OCI-LY1 (cell line): ENCODE results near the gene TBXAS1.

ENCODE experiments used
- H2AFZ ChIP-seq: fragments of 200-600 bp; sonication (generic), shearing (Covaris generic); 2 replicates; pipeline ENCODE4 v1.6.0; 2014; ENCODE audit warnings: antibody characterized with exemption, mild to moderate bottlenecking, low read length
- H3F3A ChIP-seq: fragments of 200-600 bp; sonication (generic), shearing (Covaris generic); 2 replicates; pipeline ENCODE4 v1.6.0; 2014; ENCODE audit warnings: mild to moderate bottlenecking, antibody characterized with exemption, low read length, moderate library complexity; ENCODE audit not compliant: insufficient read depth
- H3K27ac ChIP-seq: fragments of 200-600 bp; sonication (generic); 2 replicates; pipeline ENCODE4 v1.5.1; 2014; ENCODE audit warnings: low read length, mixed run types, mild to moderate bottlenecking, low read depth; ENCODE audit not compliant: poor library complexity, severe bottlenecking
- H3K27me3 ChIP-seq: fragments of 200-600 bp; sonication (generic); 2 replicates; pipeline ENCODE4 v1.6.0; 2014; ENCODE audit warnings: antibody characterized with exemption, mild to moderate bottlenecking, low read length, moderate library complexity; ENCODE audit not compliant: insufficient read depth
- H3K36me3 ChIP-seq: fragments of 200-600 bp; sonication (generic); 2 replicates; pipeline ENCODE4 v1.6.1; 2014; ENCODE audit warnings: mild to moderate bottlenecking, antibody characterized with exemption, low read length, moderate library complexity, mixed read lengths; ENCODE audit not compliant: insufficient read depth
- H3K4me1 ChIP-seq: fragments of 200-600 bp; sonication (generic); 2 replicates; pipeline ENCODE4 v1.5.1; 2014; ENCODE audit warnings: mild to moderate bottlenecking, low read length, moderate library complexity; ENCODE audit not compliant: insufficient read depth, severe bottlenecking
- H3K4me2 ChIP-seq: fragments of 200-600 bp; sonication (generic), shearing (Covaris generic); 2 replicates; pipeline ENCODE4 v1.6.1; 2014; ENCODE audit warnings: low read length
- H3K4me3 ChIP-seq: fragments of 200-600 bp; sonication (generic); 2 replicates; pipeline ENCODE4 v1.5.1; 2014; ENCODE audit warnings: low read length, low read depth, mild to moderate bottlenecking, mixed read lengths; ENCODE audit not compliant: poor library complexity, severe bottlenecking
- H3K79me2 ChIP-seq: fragments of 200-600 bp; shearing (Covaris generic); 2 replicates; pipeline ENCODE4 v1.6.1; 2016; ENCODE audit warnings: mixed run types, low read length, mixed read lengths; ENCODE audit not compliant: insufficient read depth
- H3K9ac ChIP-seq: fragments of 200-600 bp; sonication (generic), shearing (Covaris generic); 2 replicates; pipeline ENCODE4 v1.6.1; 2014; ENCODE audit warnings: mild to moderate bottlenecking, low read length, mixed read lengths
- H3K9me2 ChIP-seq: fragments of 200-600 bp; sonication (generic), shearing (Covaris generic); 2 replicates; pipeline ENCODE4 v1.6.1; 2014; ENCODE audit warnings: low read depth, mild to moderate bottlenecking, low read length, mixed read lengths
- H3K9me3 ChIP-seq: fragments of 200-600 bp; shearing (Covaris generic); 2 replicates; pipeline ENCODE4 v1.6.1; 2014; ENCODE audit warnings: low read length, mixed read lengths
- H4K20me1 ChIP-seq: fragments of 200-600 bp; sonication (generic), shearing (Covaris generic); 2 replicates; pipeline ENCODE4 v1.6.0; 2016; ENCODE audit warnings: mild to moderate bottlenecking, low read length; ENCODE audit not compliant: insufficient read depth
- CTCF ChIP-seq: fragments of 200-600 bp; sonication (generic), shearing (Covaris generic); IDR thresholded peaks from 2 replicates; pipeline ENCODE4 v1.5.1; 2017; ENCODE audit warnings: mild to moderate bottlenecking, antibody characterized with exemption, low read length, moderate library complexity, mixed read lengths
- EZH2 ChIP-seq: fragments of 200-600 bp; sonication (generic), shearing (Covaris generic); IDR thresholded peaks from 2 replicates; pipeline ENCODE4 v1.8.0; 2017; ENCODE audit warnings: borderline replicate concordance, mixed run types, mild to moderate bottlenecking, antibody characterized with exemption, low read length, moderate library complexity, mixed read lengths

TBXAS1 gene

DNA sequence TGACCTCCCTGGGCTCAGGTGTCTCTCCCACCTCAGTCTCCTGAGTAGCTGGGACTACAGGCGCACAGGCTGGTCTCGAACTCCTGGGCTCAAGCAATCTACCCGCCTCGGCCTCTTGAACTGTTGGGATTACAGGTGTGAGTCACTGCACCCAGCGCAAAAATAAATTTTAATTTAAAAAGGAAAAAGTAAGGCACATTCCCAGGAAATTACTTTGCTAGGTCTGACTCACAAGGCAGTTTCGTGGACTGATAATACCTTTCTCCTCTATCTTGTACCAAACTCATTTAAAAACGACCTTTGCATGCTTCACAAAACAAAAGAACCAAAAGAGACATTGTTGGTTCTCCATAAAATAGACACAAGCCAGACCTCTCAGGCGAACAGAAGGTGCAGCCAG, 204.0 kb downstream of the TBXAS1 start:
- no peak overlapping the region for H3K4me3 ChIP-seq
- no peak overlapping the region for H2AFZ ChIP-seq
- H3K4me2 ChIP-seq, result no peak overlapping the region
- no peak overlapping the region for H3K27ac ChIP-seq
- no peaks in the 10 kb centered on the region for H3K9me2 ChIP-seq
- no peaks in the 10 kb centered on the region for H3F3A ChIP-seq
- H3K9me3 ChIP-seq, result no peaks in the 10 kb centered on the region
- peaks cover 9% of the 10 kb centered on the region for H3K4me1 ChIP-seq
- no peaks in the 10 kb centered on the region for H3K27me3 ChIP-seq
- H4K20me1 ChIP-seq, result no peaks in the 10 kb centered on the region
- no peaks in the 10 kb centered on the region for H3K79me2 ChIP-seq
- peaks cover 30% of the 10 kb centered on the region for H3K36me3 ChIP-seq
- no peak overlapping the region for H3K9ac ChIP-seq
- TF ChIP-seq CTCF, result no peak
- no peak for TF ChIP-seq EZH2

DNA sequence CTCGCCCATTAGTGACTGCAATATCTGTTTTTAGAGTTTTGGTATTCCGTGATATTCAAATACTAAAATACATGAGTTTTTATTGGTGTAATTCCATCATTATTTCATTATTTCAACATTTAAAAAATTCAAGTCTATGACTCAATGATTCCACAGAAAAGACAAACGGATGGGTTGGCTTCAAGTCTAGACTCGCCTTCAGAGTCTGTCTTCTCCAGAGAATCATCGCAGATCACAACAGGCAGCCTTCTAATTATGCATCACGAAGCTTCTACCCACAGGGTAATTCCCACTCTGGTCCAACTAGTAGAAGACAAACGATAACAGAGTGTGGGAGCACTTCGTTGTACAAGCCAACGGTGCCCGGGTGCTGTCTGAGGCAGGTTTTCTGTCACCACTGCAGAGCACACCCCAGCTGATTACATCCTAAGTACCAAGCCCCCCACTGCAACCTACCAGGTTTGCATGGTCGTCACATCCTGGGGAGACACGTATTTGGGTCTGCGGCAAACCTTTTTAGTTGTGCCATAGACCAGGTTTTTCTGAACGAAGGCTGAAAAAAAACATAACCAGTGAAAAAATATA, 204.8 kb downstream of the TBXAS1 start:
- Histone ChIP-seq H3F3A (no peaks in the 10 kb centered on the region), H3K4me1 (peaks cover 9% of the 10 kb centered on the region), H2AFZ (no peak overlapping the region), H3K27me3 (no peaks in the 10 kb centered on the region), H3K9me2 (no peaks in the 10 kb centered on the region), H3K9me3 (no peaks in the 10 kb centered on the region), H3K36me3 (peaks cover 36% of the 10 kb centered on the region), H3K79me2 (no peaks in the 10 kb centered on the region), H3K4me3 (no peak overlapping the region), H3K4me2 (no peak overlapping the region), H4K20me1 (no peaks in the 10 kb centered on the region), H3K9ac (no peak overlapping the region), H3K27ac (no peak overlapping the region)
- TF ChIP-seq EZH2 (no peak), CTCF (no peak)

GRCh38 chr7:140034421-140034820, 205.4 kb downstream of the TBXAS1 start:
- Histone ChIP-seq H3K9me2 (no peaks in the 10 kb centered on the region), H3K4me2 (no peak overlapping the region), H3F3A (no peaks in the 10 kb centered on the region), H3K4me3 (no peak overlapping the region), H4K20me1 (no peaks in the 10 kb centered on the region), H2AFZ (no peak overlapping the region), H3K36me3 (peaks cover 36% of the 10 kb centered on the region), H3K79me2 (no peaks in the 10 kb centered on the region), H3K27me3 (no peaks in the 10 kb centered on the region), H3K9ac (no peak overlapping the region), H3K27ac (no peak overlapping the region), H3K9me3 (no peaks in the 10 kb centered on the region), H3K4me1 (peaks cover 9% of the 10 kb centered on the region)
- no peak for TF ChIP-seq EZH2

- H3K4me2 ChIP-seq, result no peak overlapping the region
Observed at GRCh38 chr7:140035400-140036223, 206.5 kb downstream of the TBXAS1 start.

More at GRCh38 chr7:140035400-140036223, 206.5 kb downstream of the TBXAS1 start:
- H3K27ac ChIP-seq, result no peak overlapping the region
- H4K20me1 ChIP-seq, result no peaks in the 10 kb centered on the region
- no peak for TF ChIP-seq EZH2
- no peak for TF ChIP-seq CTCF
- H3K4me1 ChIP-seq, result peaks cover 9% of the 10 kb centered on the region
- no peak overlapping the region for H2AFZ ChIP-seq
- H3K79me2 ChIP-seq, result no peaks in the 10 kb centered on the region
- peaks cover 44% of the 10 kb centered on the region for H3K36me3 ChIP-seq
- no peaks in the 10 kb centered on the region for H3K27me3 ChIP-seq
- no peaks in the 10 kb centered on the region for H3K9me3 ChIP-seq
- H3K9ac ChIP-seq, result no peak overlapping the region
- no peak overlapping the region for H3K4me3 ChIP-seq
- no peaks in the 10 kb centered on the region for H3K9me2 ChIP-seq
- H3F3A ChIP-seq, result no peaks in the 10 kb centered on the region
